CD14-positive monocyte (primary cell): Measurements from ENCODE around the gene IKZF1. TPM values are rescaled to one million over a fixed set of nuclear protein-coding genes. Genes with fewer than 3 reads are reported as not detected.
A peak's percentile ranks its signal among the peaks of the same experiment; 100 is the strongest.

Source experiments
- DNase-seq, 3 donors: peaks; one replicate each; pipeline ENCODE4 v3.0.0-alpha.2; 2011 to 2022
- H2AFZ ChIP-seq: 2 replicates; pipeline ENCODE4 v1.6.0; 2012; ENCODE audit warnings: mild to moderate bottlenecking, low read depth, low read length, inconsistent platforms; ENCODE audit not compliant: insufficient read depth, poor library complexity, severe bottlenecking
- H3K27ac ChIP-seq, 2 donors: 1 replicate in 1 of 2; 2 replicates in 1 of 2; pipeline ENCODE4 v1.5.1; 2012 to 2013; ENCODE audit warnings: low read length in 2 of 2, control low read depth in 1 of 2, inconsistent platforms in 1 of 2, low read depth in 1 of 2, mild to moderate bottlenecking in 1 of 2
- H3K27me3 ChIP-seq, 2 donors: one replicate each; pipeline versions ENCODE4 v1.6.0 to v1.6.1; 2011 to 2013; ENCODE audit warnings: low read length in 2 of 2; ENCODE audit not compliant: control insufficient read depth in 2 of 2, insufficient read depth in 2 of 2
- H3K36me3 ChIP-seq, 2 donors: replicated peaks in 1 of 2; 1 replicate in 1 of 2; 2 replicates in 1 of 2; pipeline versions ENCODE4 v1.5.1 to v1.6.1; 2012 to 2013; ENCODE audit warnings: low read length in 2 of 2, control low read depth in 1 of 2, inconsistent platforms in 1 of 2, mild to moderate bottlenecking in 1 of 2; ENCODE audit not compliant: insufficient read depth in 2 of 2, control insufficient read depth in 1 of 2
- H3K4me1 ChIP-seq, 2 donors: 1 replicate in 1 of 2; 2 replicates in 1 of 2; pipeline versions ENCODE4 v1.5.1 to v1.6.1; 2012 to 2013; ENCODE audit warnings: low read length in 2 of 2, control low read depth in 1 of 2, inconsistent platforms in 1 of 2, mild to moderate bottlenecking in 1 of 2, moderate library complexity in 1 of 2; ENCODE audit not compliant: insufficient read depth in 2 of 2, control insufficient read depth in 1 of 2
- H3K4me2 ChIP-seq: replicated peaks from 2 replicates; pipeline ENCODE3; 2012; ENCODE audit warnings: low read length, moderate library complexity, mild to moderate bottlenecking; ENCODE audit not compliant: poor library complexity, severe bottlenecking; ENCODE audit errors: extremely low read depth
- H3K4me3 ChIP-seq, 3 experiments: fragments of 200-600 bp in 1 of 3; sonication (generic) in 1 of 3; replicated peaks in 1 of 3; 1 replicate in 2 of 3; 2 replicates in 1 of 3; pipeline ENCODE4 v1.5.1; 2011 to 2013; ENCODE audit warnings: low read length in 3 of 3, mild to moderate bottlenecking in 3 of 3, control low read depth in 2 of 3, low read depth in 2 of 3, inconsistent platforms in 1 of 3, moderate library complexity in 1 of 3
- H3K79me2 ChIP-seq: 2 replicates; pipeline ENCODE4 v1.6.0; 2012; ENCODE audit warnings: mild to moderate bottlenecking, control low read depth, inconsistent platforms, low read length, moderate library complexity; ENCODE audit not compliant: insufficient read depth
- H3K9ac ChIP-seq: 2 replicates; pipeline ENCODE4 v1.6.0; 2017; ENCODE audit warnings: low read length, mild to moderate bottlenecking; ENCODE audit not compliant: insufficient read depth, poor library complexity, severe bottlenecking
- H3K9me3 ChIP-seq, 2 donors: replicated peaks in 1 of 2; 1 replicate in 1 of 2; 2 replicates in 1 of 2; pipeline versions ENCODE4 v1.5.1 to v1.6.1; 2012 to 2013; ENCODE audit warnings: low read length in 2 of 2, control low read depth in 1 of 2; ENCODE audit not compliant: control insufficient read depth in 1 of 2, insufficient read depth in 1 of 2
- H4K20me1 ChIP-seq: 2 replicates; pipeline ENCODE4 v1.6.0; 2012; ENCODE audit warnings: mild to moderate bottlenecking, low read length, control low read depth, moderate library complexity; ENCODE audit not compliant: insufficient read depth
- H3K27ac Mint-ChIP-seq, 7 donors: one replicate each; pipeline ENCODE4 v1.8.0; 2020; ENCODE audit warnings: mild to moderate bottlenecking in 7 of 7, mixed read lengths in 7 of 7, moderate library complexity in 6 of 7, inconsistent platforms in 2 of 7
- H3K27me3 Mint-ChIP-seq, 3 donors: one replicate each; pipeline ENCODE4 v1.8.0; 2021 to 2022; ENCODE audit warnings: low read depth in 3 of 3, mild to moderate bottlenecking in 3 of 3, mixed read lengths in 3 of 3, moderate library complexity in 3 of 3, inconsistent platforms in 1 of 3
- H3K36me3 Mint-ChIP-seq, 2 donors: one replicate each; pipeline ENCODE4 v1.8.0; 2020; ENCODE audit warnings: mixed read lengths in 2 of 2, inconsistent platforms in 1 of 2, mild to moderate bottlenecking in 1 of 2
- H3K4me1 Mint-ChIP-seq: one replicate; pipeline ENCODE4 v1.8.0; 2020; ENCODE audit warnings: mild to moderate bottlenecking, mixed read lengths
- H3K4me3 Mint-ChIP-seq, 2 donors: one replicate each; pipeline ENCODE4 v1.8.0; 2020; ENCODE audit warnings: mild to moderate bottlenecking in 2 of 2, mixed read lengths in 2 of 2, moderate library complexity in 1 of 2
- H3K9me3 Mint-ChIP-seq, 7 donors: one replicate each; pipeline ENCODE4 v1.8.0; 2020 to 2022; ENCODE audit warnings: mixed read lengths in 7 of 7, mild to moderate bottlenecking in 6 of 7, moderate library complexity in 6 of 7, inconsistent platforms in 2 of 7
- WGBS: methylation state at CpG from one replicate; pipeline ENCODE4 v1.1.5; 2013; ENCODE audit warnings: missing lambda C conversion rate; ENCODE audit not compliant: insufficient coverage; 5-methylcytosine and 5-hydroxymethylcytosine counted together
- intact Hi-C, 2 donors: fragments of 100-400 bp; cut with micrococcal nuclease; formaldehyde crosslinking; loops; one replicate each; pipeline versions ENCODE4 v1.15.0 to v1.15.1; 2023
- polyA plus RNA-seq, 3 donors: library from polyadenylated mRNA; depleted of rRNA in 1 of 3; unstranded in 2 of 3; stranded (reverse) in 1 of 3; fragments of 300-500 nt in 2 of 3; fragments of >200 nt in 1 of 3; fragmentation: Illumina TruSeq in 2 of 3; gene quantifications; 1 replicate in 2 of 3; 2 replicates in 1 of 3; pipeline ENCODE4 v1.2.3, GENCODE V29; 2012 to 2021
- TF ChIP-seq, protein P1 (sequence below): fragments of 200-600 bp; IDR thresholded peaks from one replicate; pipeline ENCODE4 v1.8.0; 2022; ENCODE audit warnings: antibody characterized with exemption, mild to moderate bottlenecking

Gene IKZF1
- polyA plus RNA-seq, 3 donors: 38.4 to 130 (median 80.2) TPM

DNA sequence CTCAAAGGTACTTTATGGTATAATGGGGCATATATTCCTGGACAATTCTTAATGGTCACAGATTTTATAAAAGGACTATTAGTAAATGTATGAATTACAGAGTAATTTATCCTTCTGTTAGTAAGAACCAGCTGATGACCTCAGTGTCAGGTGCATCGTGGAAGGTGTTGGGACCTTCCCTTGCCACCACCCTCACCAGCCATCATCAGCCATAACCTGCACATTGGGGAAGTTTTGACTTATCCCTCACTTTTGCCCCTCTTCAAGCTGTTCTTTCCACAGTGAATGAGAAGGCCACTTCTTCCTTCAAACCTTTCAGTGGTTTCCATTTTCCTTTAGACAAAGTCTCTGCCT, 93.4 kb downstream of the IKZF1 start:
- peaks cover 20 to 28% of the 10 kb centered on the region in 2 donors for H3K4me1 ChIP-seq
- no peak overlapping the region for H3K4me2 ChIP-seq
- no peak overlapping the region for H3K4me3 Mint-ChIP-seq
- H3K79me2 ChIP-seq: peaks cover 94% of the 10 kb centered on the region
- H4K20me1 ChIP-seq: peaks cover 77% of the 10 kb centered on the region
- H3K4me3 ChIP-seq: no peak overlapping the region
- no peak overlapping the region for H2AFZ ChIP-seq
- WGBS: 100% methylated on average over 1 of the region's 1 CpG
- H3K9me3 ChIP-seq: no peaks in the 10 kb centered on the region
- peaks cover 0 to 1% (median 0%) of the 10 kb centered on the region in 3 donors for H3K27me3 Mint-ChIP-seq
- peaks cover 41% of the 10 kb centered on the region for H3K4me1 Mint-ChIP-seq
- TF ChIP-seq, protein P1, sequence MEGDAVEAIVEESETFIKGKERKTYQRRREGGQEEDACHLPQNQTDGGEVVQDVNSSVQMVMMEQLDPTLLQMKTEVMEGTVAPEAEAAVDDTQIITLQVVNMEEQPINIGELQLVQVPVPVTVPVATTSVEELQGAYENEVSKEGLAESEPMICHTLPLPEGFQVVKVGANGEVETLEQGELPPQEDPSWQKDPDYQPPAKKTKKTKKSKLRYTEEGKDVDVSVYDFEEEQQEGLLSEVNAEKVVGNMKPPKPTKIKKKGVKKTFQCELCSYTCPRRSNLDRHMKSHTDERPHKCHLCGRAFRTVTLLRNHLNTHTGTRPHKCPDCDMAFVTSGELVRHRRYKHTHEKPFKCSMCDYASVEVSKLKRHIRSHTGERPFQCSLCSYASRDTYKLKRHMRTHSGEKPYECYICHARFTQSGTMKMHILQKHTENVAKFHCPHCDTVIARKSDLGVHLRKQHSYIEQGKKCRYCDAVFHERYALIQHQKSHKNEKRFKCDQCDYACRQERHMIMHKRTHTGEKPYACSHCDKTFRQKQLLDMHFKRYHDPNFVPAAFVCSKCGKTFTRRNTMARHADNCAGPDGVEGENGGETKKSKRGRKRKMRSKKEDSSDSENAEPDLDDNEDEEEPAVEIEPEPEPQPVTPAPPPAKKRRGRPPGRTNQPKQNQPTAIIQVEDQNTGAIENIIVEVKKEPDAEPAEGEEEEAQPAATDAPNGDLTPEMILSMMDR: no peak
- intact Hi-C loops: no loop called here
- H3K27me3 ChIP-seq: no peaks in the 10 kb centered on the region
- no peak overlapping the region for H3K9ac ChIP-seq
- H3K36me3 ChIP-seq: peaks cover 80 to 90% of the 10 kb centered on the region in 2 donors
- peaks cover 0 to 3% (median 0%) of the 10 kb centered on the region in 7 donors for H3K9me3 Mint-ChIP-seq
- H3K36me3 Mint-ChIP-seq: peaks cover 75 to 93% of the 10 kb centered on the region in 2 donors
- no peak for DNase-seq
- H3K27ac ChIP-seq: peak overlapping the region in 1 of 2 donors; percentile 60
- peak overlapping the region; percentile 43 to 88 (median 58) for H3K27ac Mint-ChIP-seq

DNA sequence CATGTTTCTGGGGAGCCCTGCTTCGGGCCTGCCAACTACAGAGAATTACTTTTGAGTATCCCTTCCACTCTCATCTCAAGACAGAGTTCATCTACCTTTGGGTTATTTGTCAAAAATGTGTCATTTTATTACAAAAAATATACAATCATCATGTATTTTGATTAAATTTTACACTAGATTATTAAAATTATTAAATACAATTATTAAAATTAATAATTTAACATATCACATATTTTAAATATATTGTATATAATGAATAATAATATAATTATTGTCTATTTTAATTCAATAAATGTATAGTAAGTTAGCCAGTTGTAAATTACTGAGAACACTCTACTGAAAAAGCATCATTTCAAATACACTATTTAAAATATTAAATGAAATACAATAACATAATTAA, 94.7 kb downstream of the IKZF1 start:
- H3K36me3 ChIP-seq: peaks cover 74 to 90% of the 10 kb centered on the region in 2 donors
- Mint-ChIP-seq H3K4me1 (peaks cover 40% of the 10 kb centered on the region), H3K4me3 (no peak overlapping the region), H3K9me3 (no peaks in the 10 kb centered on the region), H3K27me3 (no peaks in the 10 kb centered on the region), H3K36me3 (peaks cover 75 to 93% of the 10 kb centered on the region in 2 donors), H3K27ac (no peak overlapping the region)
- no peaks in the 10 kb centered on the region for H3K9me3 ChIP-seq
- no peak overlapping the region for H3K4me3 ChIP-seq
- peaks cover 88% of the 10 kb centered on the region for H3K79me2 ChIP-seq
- no peak overlapping the region for H2AFZ ChIP-seq
- TF ChIP-seq, protein P1: no peak
- peaks cover 11 to 20% of the 10 kb centered on the region in 2 donors for H3K4me1 ChIP-seq
- DNase-seq: no peak
- no peaks in the 10 kb centered on the region for H3K27me3 ChIP-seq
- H3K27ac ChIP-seq: peak overlapping the region in 1 of 2 donors; percentile 60
- WGBS: no CpG with 5 or more reads among the region's 1 CpG
- no peak overlapping the region for H3K4me2 ChIP-seq
- no peak overlapping the region for H3K9ac ChIP-seq
- peaks cover 69% of the 10 kb centered on the region for H4K20me1 ChIP-seq
- intact Hi-C loops: no loop called here
